22Rv1 (cell line): ENCODE data around the gene TRMU.

ENCODE experiments used
- CTCF ChIP-seq: fragments of 450-650 bp; IDR thresholded peaks from 2 replicates; pipeline ENCODE4 v1.5.1; 2017; ENCODE audit warnings: mild to moderate bottlenecking
- ZFX ChIP-seq: fragments of 450-650 bp; IDR thresholded peaks from 2 replicates; pipeline ENCODE4 v1.6.1; 2017; ENCODE audit warnings: antibody characterized with exemption, borderline replicate concordance

DNA sequence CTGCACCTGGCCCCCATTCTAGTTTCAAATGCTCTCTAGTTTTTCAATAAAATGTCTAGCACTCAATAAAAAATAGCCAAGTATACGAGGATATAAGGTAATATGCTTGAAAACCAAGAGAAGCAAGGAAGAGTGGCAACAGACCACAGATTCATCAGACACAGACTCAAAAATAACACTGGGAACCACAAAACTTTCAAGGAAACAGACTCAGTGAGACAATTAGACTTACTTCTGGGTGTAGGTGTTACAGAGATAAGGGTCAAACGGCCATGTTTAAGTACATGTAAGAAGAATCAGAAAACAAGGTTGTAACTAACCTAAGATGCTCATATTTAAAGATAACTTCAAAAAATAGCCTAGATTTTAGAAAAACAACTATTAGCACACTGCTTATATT is 67.0 kb downstream of the TRMU start:
- no peak for TF ChIP-seq CTCF
- no peak for TF ChIP-seq ZFX
